Stomach (tissue), 4 donors: Measurements from ENCODE around the gene GRIP2.

ENCODE experiments used
- EP300 ChIP-seq: sonication (generic); formaldehyde crosslinking; IDR thresholded peaks from one replicate; pipeline ENCODE4 v1.6.1; 2017; ENCODE audit warnings: antibody characterized with exemption
- TF ChIP-seq, protein P1 (sequence below), 7 experiments: fragments of 450-650 bp in 4 of 7; fragments of 200-600 bp in 3 of 7; sonication (generic) in 3 of 7; IDR thresholded peaks; one replicate each; pipeline ENCODE4 v1.5.1; 2016 to 2019; ENCODE audit warnings: antibody characterized with exemption in 7 of 7, control low read depth in 2 of 7, mild to moderate bottlenecking in 1 of 7

DNA sequence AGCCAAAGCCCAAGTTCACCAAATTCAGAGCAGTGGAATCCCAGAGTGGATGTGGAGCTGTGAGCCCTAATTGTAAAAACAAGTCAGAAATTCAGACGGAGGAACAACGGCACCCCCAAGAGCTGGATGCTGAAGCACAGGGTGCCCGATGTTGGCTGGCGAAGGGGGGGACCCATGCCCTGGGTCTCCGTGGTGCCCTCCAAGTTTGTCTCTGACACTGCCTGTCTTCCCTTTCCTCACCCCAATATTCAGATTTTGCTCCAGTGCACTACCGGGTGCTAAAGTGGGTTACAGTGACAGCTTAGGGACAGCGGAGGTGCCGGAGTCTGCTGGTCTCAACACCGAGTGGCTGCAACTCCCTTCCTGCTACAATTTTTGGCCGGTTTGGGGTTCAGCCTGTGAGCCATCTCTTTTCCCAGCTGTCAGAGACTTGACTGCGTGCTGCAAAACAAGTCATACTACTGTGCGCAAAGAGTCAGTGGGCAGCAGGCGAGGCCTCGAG lies 6.6 kb downstream of the GRIP2 start:
- TF ChIP-seq, protein P1, sequence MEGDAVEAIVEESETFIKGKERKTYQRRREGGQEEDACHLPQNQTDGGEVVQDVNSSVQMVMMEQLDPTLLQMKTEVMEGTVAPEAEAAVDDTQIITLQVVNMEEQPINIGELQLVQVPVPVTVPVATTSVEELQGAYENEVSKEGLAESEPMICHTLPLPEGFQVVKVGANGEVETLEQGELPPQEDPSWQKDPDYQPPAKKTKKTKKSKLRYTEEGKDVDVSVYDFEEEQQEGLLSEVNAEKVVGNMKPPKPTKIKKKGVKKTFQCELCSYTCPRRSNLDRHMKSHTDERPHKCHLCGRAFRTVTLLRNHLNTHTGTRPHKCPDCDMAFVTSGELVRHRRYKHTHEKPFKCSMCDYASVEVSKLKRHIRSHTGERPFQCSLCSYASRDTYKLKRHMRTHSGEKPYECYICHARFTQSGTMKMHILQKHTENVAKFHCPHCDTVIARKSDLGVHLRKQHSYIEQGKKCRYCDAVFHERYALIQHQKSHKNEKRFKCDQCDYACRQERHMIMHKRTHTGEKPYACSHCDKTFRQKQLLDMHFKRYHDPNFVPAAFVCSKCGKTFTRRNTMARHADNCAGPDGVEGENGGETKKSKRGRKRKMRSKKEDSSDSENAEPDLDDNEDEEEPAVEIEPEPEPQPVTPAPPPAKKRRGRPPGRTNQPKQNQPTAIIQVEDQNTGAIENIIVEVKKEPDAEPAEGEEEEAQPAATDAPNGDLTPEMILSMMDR (IDR thresholded peaks at IDR 0.05) = no peak
- TF ChIP-seq EP300 = no peak
